ENCODE data around the gene ZBTB12.
"Not testable (repeated sequence)": the region's sequence is repeated elsewhere in the genome, so short reads cannot be mapped to it uniquely, and the experiment has no call there.

ZBTB12 gene

DNA sequence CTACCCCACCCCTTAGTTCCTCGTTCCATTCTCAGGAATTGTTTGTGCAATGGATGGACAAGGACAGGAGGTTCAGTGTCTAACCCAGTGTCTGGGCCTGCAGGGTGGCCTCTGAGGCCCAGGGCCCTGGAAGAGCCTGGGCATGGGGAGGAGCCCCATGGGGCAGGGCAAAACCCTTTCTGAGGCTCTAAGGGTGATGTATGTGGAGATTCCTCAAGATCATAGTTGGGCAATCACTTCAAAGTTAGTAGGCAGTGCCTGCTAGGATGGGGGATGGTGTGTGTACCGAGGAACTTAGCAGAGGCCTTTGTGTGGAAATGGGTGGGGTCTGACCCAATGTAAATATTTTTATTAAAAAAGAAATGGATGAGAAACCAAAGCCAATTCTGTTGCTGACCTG, 18.9 kb upstream of the ZBTB12 start:
- DNase-seq (ENCODE audit: low read depth): no peak

DNA sequence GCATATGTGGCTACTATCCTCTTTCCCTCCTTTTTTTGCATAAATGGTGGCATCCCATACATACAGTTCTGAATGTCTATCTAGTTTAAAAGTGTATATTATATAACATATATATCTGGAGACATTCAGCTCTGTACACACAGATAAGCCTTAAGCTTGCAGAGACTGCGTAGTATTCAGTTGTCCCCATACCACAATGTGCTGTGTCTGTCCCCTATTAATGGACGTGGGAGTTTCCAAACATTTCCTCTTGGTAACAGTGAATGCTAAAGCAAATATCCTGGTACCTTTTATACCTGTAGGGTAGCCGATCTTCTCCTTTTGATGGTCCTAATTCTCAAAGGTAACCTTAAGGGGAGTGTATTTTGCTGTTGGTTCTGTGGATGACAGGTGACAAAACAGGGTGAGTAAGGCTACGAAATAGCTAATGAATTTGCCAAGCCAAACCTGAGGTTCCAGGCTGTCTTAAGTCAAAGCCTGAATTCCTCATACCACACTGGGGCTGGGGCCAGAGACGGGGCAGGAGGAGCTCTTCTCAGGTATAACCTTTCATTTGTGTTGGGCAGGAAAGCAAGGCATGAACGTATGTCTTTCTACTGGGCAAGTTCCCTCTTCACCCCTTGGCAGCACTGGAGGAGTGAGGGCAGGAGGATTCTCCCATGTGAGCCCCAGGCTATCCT, 17.9 kb upstream of the ZBTB12 start:
- DNase-seq (ENCODE audit: low read depth): no peak

- no peak for DNase-seq (ENCODE audit: low read depth)
Measured at GRCh38 chr6:31918069-31918720, 16.3 kb upstream of the ZBTB12 start.

GRCh38 chr6:31915756-31916155, 13.9 kb upstream of the ZBTB12 start:
- DNase-seq (ENCODE audit: low read depth): no peak

GRCh38 chr6:31915351-31915750, 13.5 kb upstream of the ZBTB12 start:
- no peak for DNase-seq (ENCODE audit: low read depth)

- no peak for DNase-seq (ENCODE audit: low read depth)
Measured at GRCh38 chr6:31911826-31912585, 10.1 kb upstream of the ZBTB12 start.

GRCh38 chr6:31909298-31909697, 7.4 kb upstream of the ZBTB12 start:
- not testable (repeated sequence) for DNase-seq (ENCODE audit: low read depth)

DNA sequence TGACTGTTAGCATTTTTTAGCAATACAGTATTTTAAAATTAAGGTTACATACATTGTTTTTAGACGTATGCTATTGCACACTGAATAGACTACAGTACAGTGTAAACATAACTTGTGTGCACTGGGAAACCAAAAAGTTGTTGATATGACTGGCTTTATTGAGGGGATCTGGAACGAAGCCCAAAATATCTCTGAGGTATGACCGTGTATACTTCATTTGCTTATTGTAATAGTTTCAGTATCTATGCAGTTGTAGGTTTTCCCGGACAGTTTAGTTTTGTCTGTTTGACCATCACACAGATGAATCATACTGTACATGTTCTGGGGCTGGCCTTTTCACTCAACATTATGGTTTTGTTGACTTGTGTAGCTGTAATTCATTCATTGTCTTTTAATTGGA, 6.9 kb upstream of the ZBTB12 start:
- no peak for DNase-seq (ENCODE audit: low read depth)

GRCh38 chr6:31908255-31908654, 6.4 kb upstream of the ZBTB12 start:
- DNase-seq (ENCODE audit: low read depth): not testable (repeated sequence)

DNA sequence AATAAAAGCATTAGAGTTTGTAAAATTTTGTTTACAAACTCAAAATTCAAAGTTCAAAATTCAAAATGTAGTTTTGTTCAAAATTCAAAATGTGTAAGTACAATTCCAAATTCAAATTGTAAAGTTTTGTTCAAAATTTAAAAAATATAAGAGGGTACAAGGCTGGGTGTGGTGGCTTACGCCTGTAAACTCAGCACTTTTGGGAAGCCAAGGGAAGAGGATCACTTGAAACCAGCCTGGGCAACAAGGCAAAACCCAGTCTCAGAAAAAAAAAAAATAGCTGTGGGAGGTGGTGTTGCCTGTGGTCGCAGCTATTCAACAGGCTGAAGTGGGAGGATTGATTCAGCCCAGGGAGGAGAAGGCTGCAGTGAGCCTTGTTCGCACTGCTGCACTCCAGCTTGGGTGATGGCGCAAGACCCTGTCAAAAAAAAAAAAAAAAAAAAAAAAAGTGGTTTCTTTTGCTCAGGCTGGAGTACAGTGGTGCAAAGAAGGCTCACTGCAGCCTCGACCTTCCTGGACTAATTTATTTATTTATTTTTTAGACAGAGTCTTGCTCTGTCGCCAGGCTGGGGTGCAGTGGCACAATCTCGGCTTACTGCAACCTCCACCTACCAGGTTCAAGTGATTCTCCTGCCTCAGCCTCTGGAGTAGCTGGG, 5.4 kb upstream of the ZBTB12 start:
- DNase-seq (ENCODE audit: low read depth): peak; percentile 31

GRCh38 chr6:31906727-31907126, 4.8 kb upstream of the ZBTB12 start:
- DNase-seq (ENCODE audit: low read depth): not testable (repeated sequence)

DNA sequence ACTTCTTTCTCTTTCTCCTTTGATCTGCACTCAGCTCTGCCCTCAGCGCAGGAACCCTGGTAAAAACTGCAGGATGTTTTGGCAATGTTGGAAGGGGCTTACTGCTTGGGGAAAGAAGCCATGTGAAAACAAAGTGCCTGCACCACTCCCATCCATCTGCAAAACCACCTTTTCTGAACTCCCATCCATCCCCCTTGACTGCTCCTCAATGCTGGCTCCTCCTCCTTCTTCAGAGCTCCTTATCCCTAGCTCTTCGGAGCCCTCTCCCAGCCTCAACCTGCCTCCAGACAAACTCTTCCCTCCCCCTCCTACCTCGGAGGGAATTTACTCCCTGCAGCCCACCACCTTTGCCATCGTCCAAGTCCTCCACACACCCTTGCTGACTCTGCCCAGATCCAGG, 4.2 kb upstream of the ZBTB12 start:
- DNase-seq (ENCODE audit: low read depth): no peak

DNA sequence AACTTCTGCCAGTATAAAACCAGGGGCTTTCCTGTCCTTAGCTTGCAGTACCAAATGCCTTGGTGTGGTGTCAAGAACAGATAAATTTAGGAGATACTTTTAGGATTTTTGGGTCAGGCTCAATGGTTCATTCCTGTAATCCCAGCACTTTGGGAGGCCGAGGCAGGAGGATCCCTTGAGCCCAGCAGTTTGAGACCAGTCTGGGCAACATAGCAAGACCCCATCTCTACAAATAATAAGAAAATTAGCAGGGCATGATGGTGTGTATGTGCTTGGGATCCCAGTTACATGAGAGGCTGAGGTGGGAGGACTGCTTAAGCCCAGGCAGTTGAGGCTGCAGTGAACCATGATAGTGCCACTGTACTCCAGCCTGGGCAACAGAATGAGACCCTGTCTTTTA, 3.2 kb upstream of the ZBTB12 start:
- no peak for DNase-seq (ENCODE audit: low read depth)

GRCh38 chr6:31903957-31904356, 2.1 kb upstream of the ZBTB12 start:
- no peak for DNase-seq (ENCODE audit: low read depth)

DNA sequence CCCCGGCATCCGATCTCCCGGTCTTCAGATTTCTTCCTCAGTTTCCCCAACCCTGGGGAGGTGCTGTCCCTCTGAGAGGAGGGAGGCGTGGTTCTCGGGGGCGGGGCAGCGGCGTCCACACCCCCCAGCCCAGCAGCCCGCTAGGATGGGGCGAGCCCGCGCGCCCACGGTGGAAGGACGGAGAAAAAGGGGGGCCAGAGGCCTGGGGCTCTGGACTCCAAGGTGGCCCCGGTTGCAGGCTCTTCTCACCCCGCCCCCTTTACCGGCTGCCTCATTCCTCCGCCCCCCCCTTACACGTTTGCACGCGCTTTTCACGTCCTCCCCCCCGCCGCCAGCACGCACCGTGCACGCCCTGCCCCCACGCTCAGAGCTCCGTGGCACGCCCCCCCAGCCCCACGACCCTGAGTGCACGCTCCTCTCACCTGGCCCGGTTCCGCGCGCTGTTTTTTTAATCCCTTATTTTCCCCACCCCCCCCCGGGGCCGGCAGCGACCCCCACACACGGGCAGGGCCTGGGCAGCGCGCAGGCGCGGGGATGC, 402 bp downstream of the ZBTB12 start:
- no peak for DNase-seq (ENCODE audit: low read depth)

DNA sequence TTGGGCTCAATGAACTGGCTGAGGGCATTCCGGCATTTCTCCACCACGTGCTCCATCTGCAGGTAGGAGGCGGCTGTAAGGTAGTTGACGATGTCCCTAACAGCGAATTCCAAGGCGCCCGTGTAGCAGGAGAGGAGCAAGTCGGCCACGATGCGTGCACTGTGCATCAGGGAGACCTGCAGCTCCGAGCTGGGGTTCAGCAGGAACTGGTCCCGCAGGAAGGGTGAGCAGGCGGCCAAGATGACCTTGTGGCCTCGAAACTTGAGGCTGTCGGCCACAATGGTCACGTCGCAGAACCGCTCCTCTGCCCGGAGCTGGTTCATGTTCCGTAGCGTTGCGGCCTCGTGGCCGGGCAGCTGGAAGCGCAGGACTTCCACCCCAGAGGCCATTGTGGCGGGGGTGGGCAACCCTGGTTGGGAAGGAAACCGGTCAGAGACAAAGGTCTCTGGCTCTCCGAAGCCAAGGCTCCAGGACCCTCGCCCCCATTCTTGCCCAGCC, 920 bp downstream of the ZBTB12 start:
- DNase-seq (ENCODE audit: low read depth): no peak

DNA sequence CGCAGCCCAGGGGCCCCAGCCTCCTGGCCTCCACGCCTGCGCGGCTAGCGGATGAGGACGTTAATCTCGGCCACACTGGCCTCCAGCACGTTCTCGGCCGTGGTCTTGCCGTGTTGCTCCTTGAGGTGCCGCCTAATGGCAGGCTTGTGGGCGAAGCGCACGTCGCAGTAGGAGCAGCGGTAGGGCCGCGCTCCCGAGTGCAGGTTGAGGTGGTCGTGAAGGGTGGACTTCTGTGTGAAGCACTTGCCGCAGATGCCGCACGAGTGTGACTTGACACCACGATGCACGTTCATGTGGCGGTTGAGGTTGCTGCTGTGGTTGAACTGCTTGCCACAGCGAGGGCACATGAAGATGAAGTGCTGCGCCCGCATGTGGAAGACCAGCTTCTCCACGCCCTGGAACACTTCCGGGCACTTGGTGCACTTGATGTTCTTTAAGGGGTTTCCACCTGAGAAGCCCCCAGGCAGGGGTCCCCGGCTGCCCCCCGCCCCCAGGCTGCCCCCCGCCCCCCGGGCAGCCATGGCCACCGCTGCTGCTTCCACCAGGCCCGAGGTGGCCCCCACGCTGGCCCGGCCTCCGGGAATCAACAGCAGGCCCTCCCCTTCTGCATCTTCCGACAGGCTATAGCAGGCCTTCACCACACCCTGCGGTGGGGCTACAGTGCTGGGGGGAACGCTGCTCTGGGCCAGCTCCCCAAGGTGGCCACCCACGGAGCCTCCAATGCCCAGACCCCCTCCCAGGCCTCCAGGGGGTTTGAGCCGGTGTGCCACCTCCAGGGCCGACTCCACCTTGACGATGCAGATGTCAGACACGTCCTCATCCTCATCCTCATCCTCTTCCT, 1.8 kb downstream of the ZBTB12 start:
- no peak for DNase-seq (ENCODE audit: low read depth)

DNA sequence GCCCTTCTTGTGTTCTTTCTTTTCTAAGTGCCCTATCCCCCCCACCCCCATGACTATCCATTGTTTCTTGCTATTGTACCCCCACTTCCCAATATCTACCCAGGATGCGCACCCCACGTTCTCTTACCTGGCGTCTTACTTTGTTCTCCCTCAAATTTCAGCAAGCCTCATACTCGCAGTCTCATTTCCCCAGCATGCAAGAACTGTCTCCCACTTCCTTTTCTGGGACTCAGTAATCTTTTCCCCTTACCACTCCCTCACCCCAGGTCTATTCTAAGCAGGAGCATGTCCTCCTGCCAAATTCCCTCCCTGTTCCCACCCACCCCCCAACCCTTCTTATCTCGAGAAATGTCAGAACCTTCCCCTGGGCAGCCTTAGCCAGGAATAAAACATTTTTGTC, 2.7 kb downstream of the ZBTB12 start:
- no peak for DNase-seq (ENCODE audit: low read depth)

DNA sequence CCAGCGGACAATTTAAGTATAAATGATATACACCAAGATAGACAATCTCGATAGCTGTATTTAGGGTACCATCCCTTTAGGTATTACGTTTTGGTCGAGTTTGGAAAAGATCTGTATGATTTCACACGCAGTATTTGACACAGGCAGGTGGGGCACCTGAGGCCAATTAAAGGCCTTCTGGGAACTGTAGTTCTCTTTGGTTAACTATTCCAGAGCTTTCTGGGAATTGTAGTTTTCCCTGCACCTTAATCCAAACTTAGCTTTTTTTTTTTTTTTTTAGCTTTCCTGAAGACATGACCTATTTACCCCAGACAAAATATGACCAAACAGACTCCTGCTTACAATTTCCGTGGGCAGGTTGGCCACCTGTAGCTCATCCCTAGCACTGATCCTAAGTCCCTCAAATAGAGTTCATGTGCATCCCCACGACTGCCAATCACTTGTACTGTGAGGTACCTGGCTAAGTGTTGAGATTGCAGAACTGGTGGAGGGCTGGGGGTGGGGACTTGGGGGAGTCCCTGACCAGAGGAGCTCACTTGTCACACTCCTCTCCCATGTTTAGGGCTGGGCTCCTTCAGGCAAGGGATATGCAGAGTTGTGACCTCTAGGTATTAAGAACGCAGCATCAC, 3.4 kb downstream of the ZBTB12 start:
- peak; percentile 32 for DNase-seq (ENCODE audit: low read depth)

DNA sequence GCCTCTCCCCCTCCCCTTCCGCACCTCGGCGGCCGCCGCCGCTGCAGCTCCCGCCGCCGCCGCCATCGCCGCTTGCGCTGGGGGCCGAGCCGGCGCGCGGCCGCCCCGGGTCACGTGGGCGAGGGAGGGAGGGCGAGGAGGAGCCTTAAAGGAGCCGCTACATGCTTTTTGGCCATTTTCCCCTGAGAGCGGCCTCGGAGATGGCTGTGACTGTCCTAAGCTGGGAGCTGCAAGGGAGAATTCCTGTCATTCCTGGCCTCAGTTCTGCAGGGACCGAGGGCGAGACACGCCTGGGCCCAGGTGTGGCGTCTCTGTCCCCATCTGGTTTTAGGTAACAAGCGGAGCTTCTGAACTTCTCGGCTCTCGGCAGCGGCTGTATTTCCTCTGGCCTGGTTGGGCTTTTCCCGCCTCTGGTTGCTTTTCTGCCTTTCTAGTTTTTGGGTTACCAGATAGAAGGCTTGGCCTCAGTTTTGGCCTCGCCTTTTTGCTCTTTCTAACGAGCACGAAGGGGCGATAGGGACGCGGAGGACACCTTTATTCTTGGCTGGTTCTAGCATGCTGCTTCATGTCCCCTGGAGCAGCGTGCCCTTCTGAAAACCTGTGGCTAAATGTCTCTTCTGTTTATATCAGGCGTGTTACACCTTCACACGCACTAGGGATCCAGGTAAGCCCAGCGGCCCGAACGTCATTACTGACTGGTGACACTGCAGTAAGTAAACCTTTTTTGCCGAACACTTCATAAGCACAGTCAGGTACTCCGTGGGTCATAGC, 4.1 kb downstream of the ZBTB12 start, which contains the start of gene EHMT2:
TSS of gene EHMT2 (minus strand) at position 87 of the 771 bp plus-strand sequence. CDS start at position 66, 21 bp downstream.
- DNase-seq (ENCODE audit: low read depth): peak; percentile 36
